ENCODE measurements around the gene HIVEP3. TPM values are rescaled to one million over a fixed set of nuclear protein-coding genes. Genes with fewer than 3 reads are reported as not detected.

The HIVEP3 gene
- total and polyA plus RNA-seq, 2 of the 13 experiments (the other 11 are each of a cell fraction or from before 2014, with no cell fraction given), result 0.05 TPM; not detected in 1

- H3K27ac ChIP-seq (ENCODE audit: extremely low read length, insufficient read depth, low read length), result no peak overlapping the region
- 0% methylated on average over 3 of the region's 3 CpGs for WGBS (ENCODE audit: low lambda C conversion rate)
- H3K9ac ChIP-seq (ENCODE audit: insufficient read depth, low read depth, low read length), result no peak overlapping the region
- ChIA-PET POLR2A (no interaction called here), CTCF (ENCODE audit: low intra/inter-chr PET ratio, low total read pairs) (no interaction called here)
- no peaks in the 10 kb centered on the region for H3K79me2 ChIP-seq (ENCODE audit: insufficient read depth, low read length)
- intact Hi-C loops (cut with micrococcal nuclease; ENCODE audit: unreplicated experiment), result no loop called here
- no peak for TF ChIP-seq BORCS8-MEF2B (CRISPR knock-in tag; IDR thresholded peaks at IDR 0.05)
- no peak for TF ChIP-seq YY1 (IDR thresholded peaks at IDR 0.05; ENCODE audit: insufficient read depth, insufficient replicate concordance, low read depth, low read length)
- no peak for TF ChIP-seq TRIM22 (IDR thresholded peaks at IDR 0.05)
- TF ChIP-seq SRY (CRISPR knock-in tag; IDR thresholded peaks at IDR 0.05), result no peak
- no peak for TF ChIP-seq ZNF251 (CRISPR knock-in tag; IDR thresholded peaks at IDR 0.05)
- no peak for TF ChIP-seq FOXM1 (CRISPR knock-in tag; IDR thresholded peaks at IDR 0.05)
- no peak for TF ChIP-seq ZNF354B (CRISPR knock-in tag; IDR thresholded peaks at IDR 0.05)
- no peak for TF ChIP-seq MTERF4 (CRISPR knock-in tag; IDR thresholded peaks at IDR 0.05)
- TF ChIP-seq ZNF318 (CRISPR knock-in tag; IDR thresholded peaks at IDR 0.05), result no peak
- no peak for TF ChIP-seq POGZ (CRISPR knock-in tag; IDR thresholded peaks at IDR 0.05)
- TF ChIP-seq KDM5B (CRISPR knock-in tag; IDR thresholded peaks at IDR 0.05; ENCODE audit: borderline replicate concordance), result no peak
- TF ChIP-seq ZNF780A (CRISPR knock-in tag; IDR thresholded peaks at IDR 0.05), result no peak
- no peak for TF ChIP-seq ZFP82 (CRISPR knock-in tag; IDR thresholded peaks at IDR 0.05; ENCODE audit: borderline replicate concordance)
- no peak for TF ChIP-seq SOX13 (IDR thresholded peaks at IDR 0.05)
- TF ChIP-seq SOX13 (CRISPR knock-in tag; conservative IDR thresholded peaks at IDR 0.05 in 1 of 2, IDR thresholded peaks at IDR 0.05 in 1 of 2), result no peak
- no peaks in the 10 kb centered on the region for H3K4me1 ChIP-seq (ENCODE audit: insufficient read depth, low read length)
- H4K20me1 ChIP-seq (ENCODE audit: insufficient read depth, low read length), result no peaks in the 10 kb centered on the region; the same call in 1 of the 2 replicates
- no peak overlapping the region for H3K4me2 ChIP-seq (ENCODE audit: low read depth, low read length)
- H3K36me3 ChIP-seq (replicated peaks in 1 of 2; ENCODE audit: control insufficient read depth in 1 of 2, insufficient read depth in 2 of 2, low read length in 2 of 2), result no peaks in the 10 kb centered on the region
- FAIRE-seq (no peak), ATAC-seq (no peak), DNase-seq (ENCODE audit: low spot score) (no peak)
- no TSS peak for BruUV-seq (replicated peaks)
- in situ Hi-C loops (cut with HindIII; ENCODE audit: extremely low pct_ligation_motif_present, low pct_unique_long_range_greater_than_20kb), result no loop called here
- no peak overlapping the region for H3K4me3 ChIP-seq (replicated peaks in 1 of 3; ENCODE audit: insufficient read depth in 1 of 3, low read depth in 2 of 3, low read length in 3 of 3)
- H2AFZ ChIP-seq (ENCODE audit: low read length), result no peak overlapping the region
- peaks cover 1 to 7% of the 10 kb centered on the region in 2 experiments; a peak in 1 of 5 replicates for H3K27me3 ChIP-seq (ENCODE audit: control insufficient read depth in 1 of 2, insufficient read depth in 2 of 2, low read length in 2 of 2)
- no peaks in the 10 kb centered on the region for H3K9me3 ChIP-seq (ENCODE audit: low read length)
Observed at GRCh38 chr1:41875487-41875886, 43.2 kb downstream of the HIVEP3 start.

All from HepG2 (cell line).